ENCODE measurements around the gene MANSC1. TPM values are rescaled to one million over a fixed set of nuclear protein-coding genes. Genes with fewer than 3 reads are reported as not detected.
"Not testable (repeated sequence)": the region's sequence is repeated elsewhere in the genome, so short reads cannot be mapped to it uniquely, and the experiment has no call there.

Gene MANSC1
- total and polyA plus RNA-seq, 10 of the 15 experiments (the other 5 are each of a cell fraction or from before 2014, with no cell fraction given): 0.02 to 0.23 (median 0.11) TPM; not detected in 2

DNA sequence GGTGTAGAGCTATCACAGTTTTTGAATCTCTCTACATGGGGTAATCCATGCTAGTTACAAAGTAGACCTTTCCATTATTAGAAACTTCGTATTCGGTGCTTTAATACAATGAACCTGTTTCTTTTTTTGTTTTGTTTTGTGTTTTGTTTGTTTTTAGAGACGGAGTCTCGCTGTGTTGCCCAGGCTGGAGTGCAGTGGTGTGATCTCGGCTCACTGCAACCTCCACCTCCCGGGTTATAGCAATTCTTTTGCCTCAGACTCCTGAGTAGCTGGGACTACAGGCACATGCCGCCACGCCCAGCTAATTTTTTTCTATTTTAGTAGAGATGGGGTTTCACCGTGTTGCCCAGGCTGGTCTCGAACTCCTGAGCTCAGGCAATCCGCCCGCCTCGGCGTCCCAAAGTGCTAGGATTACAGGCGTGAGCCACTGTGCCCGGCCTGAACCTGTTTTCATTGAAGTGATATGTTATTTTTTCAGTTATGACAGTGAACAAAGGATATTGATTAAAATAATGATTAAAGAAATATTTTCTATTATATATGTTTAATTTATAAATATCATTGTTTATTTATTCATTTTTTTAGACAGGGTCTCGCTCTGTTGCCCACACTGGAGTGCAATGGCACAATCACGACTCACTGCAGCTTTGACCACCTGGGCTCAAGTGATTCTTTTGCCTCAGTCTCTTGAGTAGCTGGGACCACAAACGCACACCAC lies 1.6 kb upstream of the MANSC1 start:
- BruUV-seq (replicated peaks); H3K4me3 ChIP-seq; DNase-seq (ENCODE audit: low read depth, low spot score); H3K4me2 ChIP-seq (ENCODE audit: control insufficient read depth, insufficient read depth); H3K27ac ChIP-seq (ENCODE audit: control insufficient read depth, insufficient read depth); H3K27me3 ChIP-seq (replicated peaks in 1 of 2; ENCODE audit: control insufficient read depth in 2 of 2, insufficient read depth in 2 of 2, low read length in 1 of 2); H2AFZ ChIP-seq (ENCODE audit: control insufficient read depth, low read depth, low read length); in situ Hi-C loops (cut with MboI); FAIRE-seq; ATAC-seq; H3K9me3 ChIP-seq (replicated peaks; ENCODE audit: control insufficient read depth, insufficient read depth, low read length); H3K36me3 ChIP-seq (ENCODE audit: control insufficient read depth in 2 of 2, insufficient read depth in 2 of 2, low read length in 1 of 2); RAD21 ChIA-PET (ENCODE audit: unreplicated experiment); H4K20me1 ChIP-seq (ENCODE audit: control insufficient read depth, insufficient read depth); H3K9ac ChIP-seq (ENCODE audit: control insufficient read depth, insufficient read depth, low read length); intact Hi-C loops (cut with micrococcal nuclease; ENCODE audit: unreplicated experiment); H3K79me2 ChIP-seq (ENCODE audit: control insufficient read depth, insufficient read depth, low read length): not testable (repeated sequence)
- SMC1A ChIA-PET (ENCODE audit: uncharacterized antibody, unreplicated experiment): interaction anchor here (0.9 to 1.3 kb wide), 3 partner anchors 9 to 15 kb away, joined by 3 read pairs; no protein-coding TSS in a partner anchor
- POLR2A ChIA-PET: interaction anchor here (0.5 to 0.6 kb wide), 2 partner anchors 23 to 1975 kb away, joined by 3 to 6 read pairs; no protein-coding TSS in a partner anchor
- WGBS (ENCODE audit: insufficient coverage, insufficient replicate concordance, low lambda C conversion rate, missing lambda C conversion rate): 76% methylated on average over 19 of the region's 19 CpGs
- peaks cover 10% of the 10 kb centered on the region for H3K4me1 ChIP-seq (ENCODE audit: control insufficient read depth, insufficient read depth, low read length)
- CTCF ChIA-PET: interaction anchor here (0.5 to 3.2 kb wide), 5 partner anchors 13 to 1156 kb away, joined by 3 to 18 read pairs (median 4); no protein-coding TSS in a partner anchor

DNA sequence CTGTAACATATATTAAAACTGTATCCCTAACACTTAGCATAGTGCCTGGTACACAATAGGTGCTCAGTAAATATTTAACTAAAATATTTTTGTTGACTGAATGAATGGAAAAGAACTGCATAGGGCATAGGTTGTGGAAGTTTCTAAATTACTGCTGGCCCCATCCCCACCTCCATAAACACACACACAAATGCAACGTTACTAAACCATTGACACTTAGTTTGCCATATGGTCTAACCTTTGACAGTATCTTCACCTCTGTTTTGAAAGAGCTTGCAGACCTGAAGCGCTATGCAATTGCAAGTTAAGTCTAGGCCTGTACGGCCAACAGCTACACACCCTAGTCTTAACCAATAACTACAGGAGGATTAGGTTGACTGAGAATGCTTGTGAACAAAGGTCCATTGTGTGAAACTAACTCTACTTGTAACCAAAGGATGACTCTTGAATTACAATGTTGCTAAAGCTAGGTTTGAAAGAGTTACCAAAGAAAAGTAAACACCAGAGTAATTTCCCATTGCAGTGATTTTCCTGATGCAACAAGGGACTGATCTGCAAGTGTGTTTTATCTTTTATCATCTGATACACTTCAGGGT lies 924 bp upstream of the MANSC1 start:
- in situ Hi-C loops (cut with MboI): no loop called here
- DNase-seq (ENCODE audit: low read depth, low spot score) (no peak), FAIRE-seq (no peak), ATAC-seq (no peak)
- intact Hi-C loops (cut with micrococcal nuclease; ENCODE audit: unreplicated experiment): no loop called here
- POLR2A ChIA-PET: interaction anchor here (0.5 to 0.6 kb wide), 2 partner anchors 24 to 1976 kb away, joined by 3 to 6 read pairs; no protein-coding TSS in a partner anchor
- CTCF ChIA-PET: interaction anchor here (0.5 to 3.2 kb wide), 4 partner anchors 16 to 1156 kb away, joined by 3 to 18 read pairs (median 4); no protein-coding TSS in a partner anchor
- H3K27ac ChIP-seq (ENCODE audit: control insufficient read depth, insufficient read depth): no peak overlapping the region
- no peak overlapping the region for H3K9ac ChIP-seq (ENCODE audit: control insufficient read depth, insufficient read depth, low read length)
- WGBS (ENCODE audit: insufficient coverage, insufficient replicate concordance, low lambda C conversion rate, missing lambda C conversion rate): 97% methylated on average over 3 of the region's 3 CpGs
- peaks cover 10% of the 10 kb centered on the region for H3K4me1 ChIP-seq (ENCODE audit: control insufficient read depth, insufficient read depth, low read length)
- H3K9me3 ChIP-seq (replicated peaks; ENCODE audit: control insufficient read depth, insufficient read depth, low read length): no peaks in the 10 kb centered on the region
- no peak overlapping the region for H3K4me2 ChIP-seq (ENCODE audit: control insufficient read depth, insufficient read depth)
- peaks cover 0 to 3% of the 10 kb centered on the region in 2 experiments; a peak in 2 of 4 replicates for H3K27me3 ChIP-seq (replicated peaks in 1 of 2; ENCODE audit: control insufficient read depth in 2 of 2, insufficient read depth in 2 of 2, low read length in 1 of 2)
- H4K20me1 ChIP-seq (ENCODE audit: control insufficient read depth, insufficient read depth): no peaks in the 10 kb centered on the region
- SMC1A ChIA-PET (ENCODE audit: uncharacterized antibody, unreplicated experiment): interaction anchor here (0.9 to 1.3 kb wide), 3 partner anchors 8 to 14 kb away, joined by 3 read pairs; no protein-coding TSS in a partner anchor
- no peaks in the 10 kb centered on the region for H3K79me2 ChIP-seq (ENCODE audit: control insufficient read depth, insufficient read depth, low read length)
- RAD21 ChIA-PET (ENCODE audit: unreplicated experiment): no interaction called here
- TF ChIP-seq POLR2AphosphoS5 (IDR thresholded peaks at IDR 0.05; ENCODE audit: low read length) (no peak), NBN (IDR thresholded peaks at IDR 0.05) (no peak), NR2F1 (conservative IDR thresholded peaks at IDR 0.05) (no peak)
- peak overlapping the region; percentile 55; the same call in 1 of the 2 replicates for H3K4me3 ChIP-seq
- no peak overlapping the region for H2AFZ ChIP-seq (ENCODE audit: control insufficient read depth, low read depth, low read length)
- BruUV-seq (replicated peaks): no TSS peak
- no peaks in the 10 kb centered on the region for H3K36me3 ChIP-seq (ENCODE audit: control insufficient read depth in 2 of 2, insufficient read depth in 2 of 2, low read length in 1 of 2)

Data from GM12878 (cell line).